HG02610 (cell line): ENCODE measurements around the gene ZNF444.

Experiments
- ATAC-seq: cut with Tn5 transposase; IDR thresholded peaks from one replicate; pipeline ENCODE4 v1.9.1; 2021; ENCODE audit warnings: mild to moderate bottlenecking, moderate library complexity; ENCODE audit not compliant: unreplicated experiment

ZNF444 gene

GRCh38 chr19:56121180-56122167 is 19.6 kb upstream of the ZNF444 start, which contains the start of gene ZNF787:
Gene ZNF787 (minus strand): TSS chr19:56121295. CDS start chr19:56103217, 18,078 bp downstream.
- ATAC-seq = peak; percentile 80

GRCh38 chr19:56123266-56123891 is 17.7 kb upstream of the ZNF444 start:
- ATAC-seq = no peak

DNA sequence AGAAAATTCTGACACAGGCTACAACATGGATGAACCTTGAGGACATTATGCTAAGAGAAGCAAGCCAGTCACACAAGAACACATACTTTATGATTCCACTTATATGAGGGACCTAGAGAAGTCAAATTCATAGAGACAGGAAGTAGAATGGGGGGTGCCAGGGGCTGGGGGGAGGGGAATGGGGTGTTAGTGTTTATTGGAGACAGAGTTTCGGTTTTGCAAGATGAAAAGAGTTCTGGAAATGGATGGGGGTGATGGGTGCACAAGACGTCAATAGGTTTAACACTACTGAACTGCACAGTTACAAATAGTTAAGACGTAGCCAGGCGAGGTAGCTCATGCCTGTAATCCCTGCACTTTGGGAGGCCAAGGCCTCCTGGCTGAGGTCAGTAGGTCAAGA is 16.5 kb upstream of the ZNF444 start:
- no peak for ATAC-seq

DNA sequence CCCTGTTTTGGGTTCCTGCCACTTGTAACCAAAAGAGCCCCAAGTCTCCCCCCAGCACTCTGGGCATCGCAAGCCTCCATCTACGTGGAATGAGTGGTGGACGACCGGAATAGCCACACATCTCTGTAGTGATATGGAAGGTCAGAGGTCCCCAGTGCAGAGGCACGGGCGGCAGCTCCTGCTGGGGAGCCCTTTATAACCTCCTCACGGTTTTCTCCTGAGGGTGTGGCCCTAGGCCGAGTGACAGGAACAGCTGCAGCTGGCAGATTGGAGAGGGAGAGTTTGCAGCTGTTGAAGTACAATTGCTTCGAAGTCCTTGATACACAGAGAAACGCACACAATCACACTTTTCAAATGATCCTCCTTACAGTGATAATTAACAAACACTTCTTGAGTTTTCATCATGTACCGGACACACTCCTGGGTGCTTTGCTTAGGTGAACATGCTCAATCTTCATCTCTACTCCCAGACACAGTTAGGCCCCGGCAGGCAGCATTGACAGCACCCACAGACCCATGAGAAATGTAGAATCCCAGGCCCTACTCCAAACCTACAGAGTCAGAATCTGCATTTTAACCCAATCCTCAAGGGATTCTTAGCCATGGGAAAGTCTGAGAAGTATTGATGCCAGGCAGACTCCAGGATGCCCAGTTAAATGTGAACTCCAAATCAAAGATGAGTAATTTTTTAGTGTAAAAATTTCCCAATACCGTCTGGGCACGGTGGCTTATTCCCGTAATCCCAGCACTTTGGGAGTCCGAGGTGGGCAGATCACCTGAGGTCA is 15.1 kb upstream of the ZNF444 start:
- ATAC-seq = no peak

- no peak for ATAC-seq
Measured at GRCh38 chr19:56126983-56127780, 13.9 kb upstream of the ZNF444 start.

DNA sequence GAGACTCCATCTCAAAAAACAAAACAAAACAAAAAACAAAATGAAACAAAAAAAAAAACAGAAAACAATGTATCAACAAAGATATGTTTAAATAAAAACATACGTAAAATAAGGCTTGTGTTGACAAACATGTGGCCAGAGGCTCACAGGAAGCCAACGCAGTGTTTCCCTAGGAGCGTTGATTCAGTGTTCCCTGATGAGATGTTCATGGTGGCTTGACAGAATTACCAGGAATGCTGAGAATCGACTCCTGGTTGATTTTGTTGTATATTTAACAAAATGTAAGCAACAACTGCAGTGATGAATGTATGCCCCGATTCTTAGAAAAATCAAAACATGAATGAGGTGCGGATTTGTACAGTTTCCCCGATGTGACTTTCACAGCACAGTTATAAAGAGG is 11.1 kb upstream of the ZNF444 start:
- ATAC-seq = no peak

DNA sequence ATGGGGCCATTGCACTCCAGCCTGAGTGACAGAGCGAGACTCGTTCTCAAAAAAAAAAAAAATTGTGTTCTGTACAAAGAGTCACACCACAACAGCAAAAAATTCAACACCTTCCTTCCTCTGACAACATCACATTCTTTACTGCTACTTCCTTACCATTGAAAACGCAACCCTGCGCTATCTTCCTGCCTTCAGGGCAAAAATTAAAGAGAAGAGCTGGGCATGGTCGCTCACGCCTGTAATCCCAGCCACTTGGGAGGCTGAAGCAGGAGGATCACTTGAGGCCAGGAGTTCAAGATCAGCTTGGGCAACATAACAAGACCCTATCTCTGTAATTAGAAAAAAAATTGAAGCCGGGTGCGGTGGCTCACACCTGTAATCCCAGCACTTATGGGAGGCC is 9.4 kb upstream of the ZNF444 start:
- no peak for ATAC-seq

GRCh38 chr19:56132316-56132822 is 8.7 kb upstream of the ZNF444 start:
- no peak for ATAC-seq

DNA sequence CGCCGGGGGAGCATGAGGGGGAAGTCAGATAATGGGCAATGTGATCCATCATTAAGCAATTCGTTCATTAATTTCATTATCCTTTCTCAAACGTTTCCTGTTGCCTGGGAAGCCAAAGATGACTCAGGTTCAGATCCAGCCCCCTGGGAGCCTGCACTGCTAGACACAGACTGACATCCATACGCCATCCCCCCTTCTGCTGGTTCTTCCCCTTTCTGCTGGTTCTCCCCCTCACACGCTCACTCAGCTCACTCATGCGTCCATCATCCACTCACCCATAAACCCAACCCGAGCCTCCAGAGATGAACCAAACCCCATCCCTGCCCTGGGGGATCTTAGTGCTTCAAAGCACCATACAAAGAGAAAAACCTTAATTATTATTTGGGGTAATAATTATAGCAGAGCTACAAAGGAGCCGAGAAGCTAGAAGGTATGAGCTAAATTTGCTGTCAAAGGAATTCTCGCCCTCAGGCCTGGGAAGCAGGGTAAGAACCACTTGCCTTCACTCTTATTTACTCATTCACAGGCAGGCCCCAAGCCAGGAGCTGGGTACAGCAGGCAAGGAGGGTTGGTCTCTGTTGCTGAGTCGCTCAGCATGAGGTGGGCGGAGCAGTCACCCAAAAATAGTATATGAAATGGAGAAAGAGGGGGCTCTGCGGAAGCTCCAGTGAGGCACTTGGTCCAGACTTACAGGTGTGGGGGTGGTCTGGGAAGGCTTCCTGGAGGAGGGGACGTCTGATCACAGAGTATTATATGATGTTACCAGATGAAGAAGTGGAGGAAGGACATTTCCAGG is 7.0 kb upstream of the ZNF444 start:
- ATAC-seq = peak; percentile 78

DNA sequence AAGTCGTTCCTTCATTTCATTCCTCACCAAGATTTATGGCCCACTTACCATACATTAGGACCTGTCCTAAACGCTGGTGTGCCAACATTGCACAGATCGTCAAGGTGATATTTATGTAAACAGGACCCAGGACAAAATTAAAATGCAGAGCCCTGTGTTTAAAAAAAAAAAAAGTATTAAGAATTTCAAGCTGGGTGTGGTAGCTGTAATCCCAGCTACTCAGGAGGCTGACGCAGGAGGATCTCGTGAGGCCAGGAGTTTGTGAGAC is 6.5 kb upstream of the ZNF444 start:
- no peak for ATAC-seq

GRCh38 chr19:56136362-56136761 is 4.7 kb upstream of the ZNF444 start:
- no peak for ATAC-seq

- no peak for ATAC-seq
Measured at GRCh38 chr19:56137405-56137804, 3.7 kb upstream of the ZNF444 start.

DNA sequence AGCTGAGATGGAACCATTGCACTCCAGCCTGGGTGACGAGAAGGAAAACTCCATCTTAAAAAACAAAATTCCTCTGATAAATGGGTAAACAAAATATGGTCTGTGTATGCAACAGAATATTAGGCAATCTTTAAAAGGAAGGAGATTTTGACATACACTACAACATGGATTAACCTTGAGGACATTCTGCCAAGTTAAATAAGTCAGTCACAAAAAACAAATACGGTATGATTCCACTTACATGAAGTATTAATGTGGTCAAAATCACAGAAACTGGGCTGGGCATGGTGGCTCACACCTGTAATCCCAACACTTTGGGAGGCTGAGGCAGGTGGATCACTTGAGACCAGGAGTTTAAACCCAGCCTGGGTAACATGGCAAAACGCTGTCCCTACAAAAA is 3.0 kb upstream of the ZNF444 start:
- no peak for ATAC-seq

DNA sequence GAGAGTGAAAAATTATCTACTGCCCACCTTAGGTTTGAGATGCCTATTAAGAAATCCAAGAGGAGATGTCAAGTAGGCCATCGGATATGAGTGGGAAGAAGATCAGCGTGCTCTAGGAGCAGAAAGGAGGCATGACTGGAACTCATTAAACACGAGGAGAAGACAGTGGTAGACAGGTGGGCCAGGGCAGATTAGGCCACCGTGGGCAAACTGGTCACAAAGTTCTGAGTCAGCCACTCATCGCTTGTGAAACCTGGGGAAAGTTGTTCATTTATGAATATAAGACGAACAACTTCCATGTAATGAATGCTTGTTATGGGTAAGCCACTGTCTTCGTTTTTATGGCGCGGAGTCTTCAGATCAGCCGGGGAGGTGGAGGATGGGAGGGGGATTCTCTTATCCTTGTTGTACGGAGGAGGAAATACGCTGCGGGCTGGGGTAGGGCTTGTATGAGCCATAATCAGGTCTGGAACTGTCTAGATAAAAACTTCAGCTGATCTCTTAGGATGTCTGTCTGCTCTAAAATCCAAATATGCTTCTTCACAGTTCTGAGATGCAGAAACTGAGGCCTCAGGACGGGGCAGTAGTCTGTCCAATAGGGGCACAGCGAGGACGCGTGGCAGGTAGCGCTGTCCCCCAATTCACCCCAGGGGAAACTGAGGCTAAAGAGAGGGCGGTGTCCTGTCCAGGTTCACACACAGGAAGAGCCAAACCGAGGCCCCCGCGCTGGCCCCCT is 1.1 kb upstream of the ZNF444 start:
- ATAC-seq = no peak

- no peak for ATAC-seq
Measured at GRCh38 chr19:56141417-56141993, 418 bp downstream of the ZNF444 start.

- no peak for ATAC-seq
Measured at GRCh38 chr19:56142087-56142787, 1.1 kb downstream of the ZNF444 start.

DNA sequence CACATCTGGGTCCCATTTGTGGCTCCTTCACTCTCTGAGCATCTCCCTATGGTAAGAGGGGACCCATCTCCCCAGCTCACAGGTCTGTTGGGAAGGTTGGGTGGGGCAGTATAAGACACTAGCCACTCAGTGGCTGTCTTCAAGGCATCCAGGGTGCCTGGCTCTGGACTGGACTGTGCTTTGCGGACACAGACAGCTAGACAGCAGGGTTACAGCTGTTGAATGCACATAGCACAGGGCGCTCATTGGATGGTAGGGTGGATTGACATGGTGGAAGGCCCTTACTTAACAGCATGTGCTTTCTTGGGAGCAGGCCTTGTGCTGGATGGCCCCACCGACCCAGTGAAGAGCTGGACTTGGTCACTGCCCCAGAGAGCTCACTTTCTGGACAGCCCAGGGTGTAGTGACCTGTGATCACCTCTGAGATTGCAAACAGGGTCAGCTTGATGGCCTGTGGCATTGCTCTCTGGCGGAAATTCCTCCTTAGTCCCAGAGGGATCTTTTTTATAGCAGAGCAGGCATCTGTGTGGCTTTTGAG is 1.9 kb downstream of the ZNF444 start:
- no peak for ATAC-seq

GRCh38 chr19:56144376-56144775 is 3.3 kb downstream of the ZNF444 start:
- ATAC-seq = no peak
